ENCODE results near the gene RALGPS2. TPM values are rescaled to one million over a fixed set of nuclear protein-coding genes. Genes with fewer than 3 reads are reported as not detected.

The RALGPS2 gene
- total and polyA plus RNA-seq, 2 of the 13 experiments (the other 11 are each of a cell fraction or from before 2014, with no cell fraction given), result 15.6 to 36.0 TPM

GRCh38 chr1:178682429-178682828 lies 42.6 kb upstream of the RALGPS2 start (continued):
- TF ChIP-seq ZNF552 (CRISPR knock-in tag; IDR thresholded peaks at IDR 0.05; ENCODE audit: borderline replicate concordance) (no peak), ZNF557 (CRISPR knock-in tag; IDR thresholded peaks at IDR 0.05) (no peak), ZNF761 (CRISPR knock-in tag; conservative IDR thresholded peaks at IDR 0.05) (no peak), ZNF367 (CRISPR knock-in tag; IDR thresholded peaks at IDR 0.05; ENCODE audit: borderline replicate concordance) (no peak), PHF21A (CRISPR knock-in tag; IDR thresholded peaks at IDR 0.05) (peak; percentile 57), ATF1 (CRISPR knock-in tag; IDR thresholded peaks at IDR 0.05) (no peak; the same call in 1 of the 2 replicates), HES4 (CRISPR knock-in tag; IDR thresholded peaks at IDR 0.05; ENCODE audit: borderline replicate concordance) (no peak), ETV5 (CRISPR knock-in tag; IDR thresholded peaks at IDR 0.05; ENCODE audit: borderline replicate concordance) (peak; percentile 73; the same call in 1 of the 2 replicates), RELA (CRISPR knock-in tag; IDR thresholded peaks at IDR 0.05) (no peak), GATA4 (IDR thresholded peaks at IDR 0.05; ENCODE audit: borderline replicate concordance, low read depth) (peak; percentile 19; the same call in 1 of the 2 replicates), IKZF4 (CRISPR knock-in tag; IDR thresholded peaks at IDR 0.05; ENCODE audit: borderline replicate concordance, low read depth, not compliant biosample characterization) (no peak), ZNF430 (CRISPR knock-in tag; IDR thresholded peaks at IDR 0.05) (0 out of 2 replicates have a peak, but pooled peaks have one; percentile 32), ZNF724P (CRISPR knock-in tag; IDR thresholded peaks at IDR 0.05; ENCODE audit: borderline replicate concordance) (no peak), FIP1L1 (IDR thresholded peaks at IDR 0.05; ENCODE audit: borderline replicate concordance, insufficient read depth, low read depth, low read length) (no peak), CBX2 (IDR thresholded peaks at IDR 0.05; ENCODE audit: low read depth, low read length) (no peak), CBX2 (CRISPR knock-in tag; IDR thresholded peaks at IDR 0.05; ENCODE audit: low read depth) (no peak), ZNF777 (CRISPR knock-in tag; IDR thresholded peaks at IDR 0.05) (no peak), ZNF614 (CRISPR knock-in tag; IDR thresholded peaks at IDR 0.05; ENCODE audit: borderline replicate concordance) (no peak), NR1H2 (CRISPR knock-in tag; IDR thresholded peaks at IDR 0.05; ENCODE audit: borderline replicate concordance, low read depth) (no peak), HNF4A (CRISPR knock-in tag; IDR thresholded peaks at IDR 0.05) (peak; percentile 78), SIN3A (IDR thresholded peaks at IDR 0.05; ENCODE audit: borderline replicate concordance, low read depth, low read length) (no peak), ZNF234 (CRISPR knock-in tag; conservative IDR thresholded peaks at IDR 0.05) (no peak), SMAD3 (CRISPR knock-in tag; IDR thresholded peaks at IDR 0.05) (peak; percentile 58; the same call in 1 of the 2 replicates), NRL (CRISPR knock-in tag; IDR thresholded peaks at IDR 0.05; ENCODE audit: borderline replicate concordance) (no peak), NR3C1 (CRISPR knock-in tag; IDR thresholded peaks at IDR 0.05) (no peak), MAFG (CRISPR knock-in tag; IDR thresholded peaks at IDR 0.05) (no peak), U2AF2 (IDR thresholded peaks at IDR 0.05; ENCODE audit: low read depth, low read length) (no peak), MAFF (IDR thresholded peaks at IDR 0.05; ENCODE audit: low read depth, low read length) (no peak)
- TF ChIP-seq, protein P1, sequence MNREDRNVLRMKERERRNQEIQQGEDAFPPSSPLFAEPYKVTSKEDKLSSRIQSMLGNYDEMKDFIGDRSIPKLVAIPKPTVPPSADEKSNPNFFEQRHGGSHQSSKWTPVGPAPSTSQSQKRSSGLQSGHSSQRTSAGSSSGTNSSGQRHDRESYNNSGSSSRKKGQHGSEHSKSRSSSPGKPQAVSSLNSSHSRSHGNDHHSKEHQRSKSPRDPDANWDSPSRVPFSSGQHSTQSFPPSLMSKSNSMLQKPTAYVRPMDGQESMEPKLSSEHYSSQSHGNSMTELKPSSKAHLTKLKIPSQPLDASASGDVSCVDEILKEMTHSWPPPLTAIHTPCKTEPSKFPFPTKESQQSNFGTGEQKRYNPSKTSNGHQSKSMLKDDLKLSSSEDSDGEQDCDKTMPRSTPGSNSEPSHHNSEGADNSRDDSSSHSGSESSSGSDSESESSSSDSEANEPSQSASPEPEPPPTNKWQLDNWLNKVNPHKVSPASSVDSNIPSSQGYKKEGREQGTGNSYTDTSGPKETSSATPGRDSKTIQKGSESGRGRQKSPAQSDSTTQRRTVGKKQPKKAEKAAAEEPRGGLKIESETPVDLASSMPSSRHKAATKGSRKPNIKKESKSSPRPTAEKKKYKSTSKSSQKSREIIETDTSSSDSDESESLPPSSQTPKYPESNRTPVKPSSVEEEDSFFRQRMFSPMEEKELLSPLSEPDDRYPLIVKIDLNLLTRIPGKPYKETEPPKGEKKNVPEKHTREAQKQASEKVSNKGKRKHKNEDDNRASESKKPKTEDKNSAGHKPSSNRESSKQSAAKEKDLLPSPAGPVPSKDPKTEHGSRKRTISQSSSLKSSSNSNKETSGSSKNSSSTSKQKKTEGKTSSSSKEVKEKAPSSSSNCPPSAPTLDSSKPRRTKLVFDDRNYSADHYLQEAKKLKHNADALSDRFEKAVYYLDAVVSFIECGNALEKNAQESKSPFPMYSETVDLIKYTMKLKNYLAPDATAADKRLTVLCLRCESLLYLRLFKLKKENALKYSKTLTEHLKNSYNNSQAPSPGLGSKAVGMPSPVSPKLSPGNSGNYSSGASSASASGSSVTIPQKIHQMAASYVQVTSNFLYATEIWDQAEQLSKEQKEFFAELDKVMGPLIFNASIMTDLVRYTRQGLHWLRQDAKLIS (CRISPR knock-in tag; IDR thresholded peaks at IDR 0.05), result no peak
- TF ChIP-seq, protein P2, sequence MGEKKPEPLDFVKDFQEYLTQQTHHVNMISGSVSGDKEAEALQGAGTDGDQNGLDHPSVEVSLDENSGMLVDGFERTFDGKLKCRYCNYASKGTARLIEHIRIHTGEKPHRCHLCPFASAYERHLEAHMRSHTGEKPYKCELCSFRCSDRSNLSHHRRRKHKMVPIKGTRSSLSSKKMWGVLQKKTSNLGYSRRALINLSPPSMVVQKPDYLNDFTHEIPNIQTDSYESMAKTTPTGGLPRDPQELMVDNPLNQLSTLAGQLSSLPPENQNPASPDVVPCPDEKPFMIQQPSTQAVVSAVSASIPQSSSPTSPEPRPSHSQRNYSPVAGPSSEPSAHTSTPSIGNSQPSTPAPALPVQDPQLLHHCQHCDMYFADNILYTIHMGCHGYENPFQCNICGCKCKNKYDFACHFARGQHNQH (CRISPR knock-in tag; IDR thresholded peaks at IDR 0.05), result peak; percentile 83; the same call in 1 of the 2 replicates

Measured in HepG2 (cell line).